ENCODE results near the gene GPATCH2. TPM values are rescaled to one million over a fixed set of nuclear protein-coding genes. Genes with fewer than 3 reads are reported as not detected.

Gene GPATCH2
- total and polyA plus RNA-seq, 4 donors = 5.1 to 17.3 (median 9.8) TPM

GRCh38 chr1:217642455-217642854, 11.6 kb upstream of the GPATCH2 start:
- ATAC-seq (ENCODE audit: low FRiP score) (no peak), DNase-seq (no peak)
- Histone ChIP-seq H3K9me3 (ENCODE audit: control insufficient read depth, low read length) (no peaks in the 10 kb centered on the region), H3K4me1 (ENCODE audit: control insufficient read depth in 1 of 2, insufficient read depth in 2 of 2, low read length in 2 of 2) (no peaks in the 10 kb centered on the region), H3K4me3 (ENCODE audit: low read length in 2 of 2) (no peak overlapping the region), H3K27me3 (ENCODE audit: control insufficient read depth in 1 of 2, insufficient read depth in 2 of 2, low read length in 1 of 2) (no peaks in the 10 kb centered on the region), H3K36me3 (ENCODE audit: control insufficient read depth in 1 of 2, insufficient read depth in 2 of 2, low read length in 1 of 2) (no peaks in the 10 kb centered on the region), H3K27ac (ENCODE audit: low read depth in 1 of 2, low read length in 2 of 2) (no peak overlapping the region)
- intact Hi-C loops (cut with DNase I) = no loop called here
- 59 to 60% methylated on average over 6 of the region's 6 CpGs for WGBS, 2 donors

GRCh38 chr1:217627431-217627830, 3.5 kb downstream of the GPATCH2 start:
- no peak for ATAC-seq (ENCODE audit: low FRiP score)
- no peaks in the 10 kb centered on the region for H3K27me3 ChIP-seq (ENCODE audit: control insufficient read depth in 1 of 2, insufficient read depth in 2 of 2, low read length in 1 of 2)
- H3K27ac ChIP-seq (ENCODE audit: low read depth in 1 of 2, low read length in 2 of 2) = no peak overlapping the region
- no peaks in the 10 kb centered on the region for H3K9me3 ChIP-seq (ENCODE audit: control insufficient read depth, low read length)
- no peaks in the 10 kb centered on the region for H3K36me3 ChIP-seq (ENCODE audit: control insufficient read depth in 1 of 2, insufficient read depth in 2 of 2, low read length in 1 of 2)
- no peak overlapping the region for H3K4me3 ChIP-seq (ENCODE audit: low read length in 2 of 2)
- 36 to 45% methylated on average over 3 of the region's 3 CpGs for WGBS, 2 donors
- no peaks in the 10 kb centered on the region for H3K4me1 ChIP-seq (ENCODE audit: control insufficient read depth in 1 of 2, insufficient read depth in 2 of 2, low read length in 2 of 2)
- no peak for DNase-seq
- intact Hi-C loops (cut with DNase I) = no loop called here

- Histone ChIP-seq H3K4me1 (ENCODE audit: control insufficient read depth in 1 of 2, insufficient read depth in 2 of 2, low read length in 2 of 2) (no peaks in the 10 kb centered on the region), H3K4me3 (ENCODE audit: low read length in 2 of 2) (no peak overlapping the region), H3K27ac (ENCODE audit: low read depth in 1 of 2, low read length in 2 of 2) (no peak overlapping the region), H3K27me3 (ENCODE audit: control insufficient read depth in 1 of 2, insufficient read depth in 2 of 2, low read length in 1 of 2) (no peaks in the 10 kb centered on the region), H3K36me3 (ENCODE audit: control insufficient read depth in 1 of 2, insufficient read depth in 2 of 2, low read length in 1 of 2) (no peaks in the 10 kb centered on the region), H3K9me3 (ENCODE audit: control insufficient read depth, low read length) (no peaks in the 10 kb centered on the region)
- intact Hi-C loops (cut with DNase I) = no loop called here
- ATAC-seq (ENCODE audit: low FRiP score) = no peak
- DNase-seq = no peak
- 95 to 96% methylated on average over 2 of the region's 2 CpGs for WGBS, 2 donors
Observed at GRCh38 chr1:217626321-217626720, 4.6 kb downstream of the GPATCH2 start.

GRCh38 chr1:217622042-217622441, 8.8 kb downstream of the GPATCH2 start:
- ATAC-seq (ENCODE audit: low FRiP score) (no peak), DNase-seq (no peak)
- Histone ChIP-seq H3K27me3 (ENCODE audit: control insufficient read depth in 1 of 2, insufficient read depth in 2 of 2, low read length in 1 of 2) (no peaks in the 10 kb centered on the region), H3K4me1 (ENCODE audit: control insufficient read depth in 1 of 2, insufficient read depth in 2 of 2, low read length in 2 of 2) (no peaks in the 10 kb centered on the region), H3K4me3 (ENCODE audit: low read length in 2 of 2) (no peak overlapping the region), H3K27ac (ENCODE audit: low read depth in 1 of 2, low read length in 2 of 2) (no peak overlapping the region), H3K9me3 (ENCODE audit: control insufficient read depth, low read length) (no peaks in the 10 kb centered on the region), H3K36me3 (ENCODE audit: control insufficient read depth in 1 of 2, insufficient read depth in 2 of 2, low read length in 1 of 2) (no peaks in the 10 kb centered on the region)
- WGBS, 2 donors = 93% methylated on average over 3 of the region's 3 CpGs
- intact Hi-C loops (cut with DNase I) = no loop called here

GRCh38 chr1:217620814-217621213, 10.1 kb downstream of the GPATCH2 start:
- H3K4me1 ChIP-seq (ENCODE audit: control insufficient read depth in 1 of 2, insufficient read depth in 2 of 2, low read length in 2 of 2) = no peaks in the 10 kb centered on the region
- DNase-seq = no peak
- H3K27me3 ChIP-seq (ENCODE audit: control insufficient read depth in 1 of 2, insufficient read depth in 2 of 2, low read length in 1 of 2) = no peaks in the 10 kb centered on the region
- H3K27ac ChIP-seq (ENCODE audit: low read depth in 1 of 2, low read length in 2 of 2) = no peak overlapping the region
- intact Hi-C loops (cut with DNase I) = no loop called here
- WGBS, 2 donors = 92 to 94% methylated on average over 4 of the region's 4 CpGs
- H3K36me3 ChIP-seq (ENCODE audit: control insufficient read depth in 1 of 2, insufficient read depth in 2 of 2, low read length in 1 of 2) = no peaks in the 10 kb centered on the region
- no peaks in the 10 kb centered on the region for H3K9me3 ChIP-seq (ENCODE audit: control insufficient read depth, low read length)
- no peak for ATAC-seq (ENCODE audit: low FRiP score)
- no peak overlapping the region for H3K4me3 ChIP-seq (ENCODE audit: low read length in 2 of 2)

GRCh38 chr1:217617126-217617525, 13.8 kb downstream of the GPATCH2 start:
- no peaks in the 10 kb centered on the region for H3K4me1 ChIP-seq (ENCODE audit: control insufficient read depth in 1 of 2, insufficient read depth in 2 of 2, low read length in 2 of 2)
- H3K4me3 ChIP-seq (ENCODE audit: low read length in 2 of 2) = no peak overlapping the region
- ATAC-seq (ENCODE audit: low FRiP score) = no peak

GRCh38 chr1:217614200-217614712, 16.6 kb downstream of the GPATCH2 start:
- H3K9me3 ChIP-seq (ENCODE audit: control insufficient read depth, low read length) = no peaks in the 10 kb centered on the region
- H3K36me3 ChIP-seq (ENCODE audit: control insufficient read depth in 1 of 2, insufficient read depth in 2 of 2, low read length in 1 of 2) = peaks cover 0 to 1% of the 10 kb centered on the region in 2 donors
- ATAC-seq (ENCODE audit: low FRiP score) (no peak), DNase-seq (no peak)
- H3K4me3 ChIP-seq (ENCODE audit: low read length in 2 of 2) = no peak overlapping the region
- intact Hi-C loops (cut with DNase I) = no loop called here
- no peaks in the 10 kb centered on the region for H3K27me3 ChIP-seq (ENCODE audit: control insufficient read depth in 1 of 2, insufficient read depth in 2 of 2, low read length in 1 of 2)
- 59 to 63% methylated on average over 3 of the region's 3 CpGs for WGBS, 2 donors
- no peak overlapping the region for H3K27ac ChIP-seq (ENCODE audit: low read depth in 1 of 2, low read length in 2 of 2)
- no peaks in the 10 kb centered on the region for H3K4me1 ChIP-seq (ENCODE audit: control insufficient read depth in 1 of 2, insufficient read depth in 2 of 2, low read length in 2 of 2)

More at GRCh38 chr1:217617126-217617525, 13.8 kb downstream of the GPATCH2 start:
- intact Hi-C loops (cut with DNase I) = no loop called here
- H3K27me3 ChIP-seq (ENCODE audit: control insufficient read depth in 1 of 2, insufficient read depth in 2 of 2, low read length in 1 of 2) = no peaks in the 10 kb centered on the region
- no peak overlapping the region for H3K27ac ChIP-seq (ENCODE audit: low read depth in 1 of 2, low read length in 2 of 2)
- no peaks in the 10 kb centered on the region for H3K36me3 ChIP-seq (ENCODE audit: control insufficient read depth in 1 of 2, insufficient read depth in 2 of 2, low read length in 1 of 2)
- no peaks in the 10 kb centered on the region for H3K9me3 ChIP-seq (ENCODE audit: control insufficient read depth, low read length)
- no peak for DNase-seq
- WGBS, 2 donors = 89 to 93% methylated on average over 1 of the region's 1 CpG

- Histone ChIP-seq H3K9me3 (ENCODE audit: control insufficient read depth, low read length) (no peaks in the 10 kb centered on the region), H3K36me3 (ENCODE audit: control insufficient read depth in 1 of 2, insufficient read depth in 2 of 2, low read length in 1 of 2) (peaks cover 0 to 1% of the 10 kb centered on the region in 2 donors), H3K27me3 (ENCODE audit: control insufficient read depth in 1 of 2, insufficient read depth in 2 of 2, low read length in 1 of 2) (no peaks in the 10 kb centered on the region), H3K4me1 (ENCODE audit: control insufficient read depth in 1 of 2, insufficient read depth in 2 of 2, low read length in 2 of 2) (no peaks in the 10 kb centered on the region), H3K27ac (ENCODE audit: low read depth in 1 of 2, low read length in 2 of 2) (no peak overlapping the region), H3K4me3 (ENCODE audit: low read length in 2 of 2) (no peak overlapping the region)
- 87 to 90% methylated on average over 1 of the region's 1 CpG for WGBS, 2 donors
- DNase-seq (no peak), ATAC-seq (ENCODE audit: low FRiP score) (no peak)
- intact Hi-C loops (cut with DNase I) = no loop called here
Observed at GRCh38 chr1:217605390-217605789, 25.5 kb downstream of the GPATCH2 start.

GRCh38 chr1:217602380-217602779, 28.5 kb downstream of the GPATCH2 start:
- Histone ChIP-seq H3K4me1 (ENCODE audit: control insufficient read depth in 1 of 2, insufficient read depth in 2 of 2, low read length in 2 of 2) (no peaks in the 10 kb centered on the region), H3K27ac (ENCODE audit: low read depth in 1 of 2, low read length in 2 of 2) (no peak overlapping the region), H3K36me3 (ENCODE audit: control insufficient read depth in 1 of 2, insufficient read depth in 2 of 2, low read length in 1 of 2) (no peaks in the 10 kb centered on the region), H3K27me3 (ENCODE audit: control insufficient read depth in 1 of 2, insufficient read depth in 2 of 2, low read length in 1 of 2) (no peaks in the 10 kb centered on the region), H3K9me3 (ENCODE audit: control insufficient read depth, low read length) (no peaks in the 10 kb centered on the region), H3K4me3 (ENCODE audit: low read length in 2 of 2) (no peak overlapping the region)
- intact Hi-C loops (cut with DNase I) = no loop called here
- DNase-seq (no peak), ATAC-seq (ENCODE audit: low FRiP score) (no peak)

Data from aorta (tissue), 5 donors.